Endothelial cell of umbilical vein (primary cell): Measurements from ENCODE around the gene TTLL13.

Experiments
- CTCF ChIP-seq, 2 donors: IDR thresholded peaks; 1 replicate in 1 of 2; 2 replicates in 1 of 2; pipeline ENCODE4 v1.5.1; 2011; ENCODE audit warnings: low read length in 2 of 2, mild to moderate bottlenecking in 2 of 2, moderate library complexity in 2 of 2, control low read depth in 1 of 2, inconsistent platforms in 1 of 2, low read depth in 1 of 2; ENCODE audit not compliant: insufficient read depth in 1 of 2; ENCODE audit errors: extremely low read depth in 1 of 2
- EZH2 ChIP-seq: IDR thresholded peaks from 2 replicates; pipeline ENCODE4 v1.6.1; 2012; ENCODE audit warnings: borderline replicate concordance, low read depth, mild to moderate bottlenecking, moderate library complexity, low read length, inconsistent platforms; ENCODE audit not compliant: severe bottlenecking
- GATA2 ChIP-seq: IDR thresholded peaks from 2 replicates; pipeline ENCODE4 v1.7.0; 2011; ENCODE audit warnings: low read depth, mild to moderate bottlenecking, moderate library complexity, mixed read lengths, low read length; ENCODE audit not compliant: insufficient read length, insufficient read depth
- JUN ChIP-seq: IDR thresholded peaks from 2 replicates; pipeline ENCODE4 v1.6.1; 2011; ENCODE audit warnings: borderline replicate concordance, low read depth; ENCODE audit not compliant: insufficient read length, insufficient read depth
- MAX ChIP-seq: IDR thresholded peaks from 2 replicates; pipeline ENCODE4 v1.6.1; 2011; ENCODE audit not compliant: insufficient read depth, insufficient read length
- MYC ChIP-seq: IDR thresholded peaks from one replicate; pipeline ENCODE4 v1.6.1; 2011; ENCODE audit warnings: mild to moderate bottlenecking, low read depth, low read length
- POLR2A ChIP-seq: IDR thresholded peaks from 2 replicates; pipeline ENCODE4 v1.6.1; 2012; ENCODE audit warnings: low read depth, mild to moderate bottlenecking, control low read depth, low read length
- POLR2AphosphoS5 ChIP-seq: IDR thresholded peaks from 2 replicates; pipeline ENCODE4 v1.6.1; 2012; ENCODE audit warnings: low read depth, mild to moderate bottlenecking, control low read depth, low read length, moderate library complexity; ENCODE audit not compliant: insufficient read depth

- no peak for TF ChIP-seq MAX
- peak; percentile 38 to 39 for TF ChIP-seq CTCF (IDR thresholded peaks at IDR 0.05; ENCODE audit: extremely low read depth in 1 of 2, insufficient read depth in 1 of 2, low read depth in 1 of 2, low read length in 2 of 2)
- TF ChIP-seq POLR2A, result no peak
- TF ChIP-seq POLR2AphosphoS5, result no peak
- TF ChIP-seq GATA2, result no peak
- TF ChIP-seq EZH2, result no peak
- no peak for TF ChIP-seq JUN
- TF ChIP-seq MYC, result no peak
Measured at GRCh38 chr15:90286678-90287077, 37.3 kb downstream of the TTLL13 start.
